ENCODE data around the gene ENTREP3.
"Not testable (repeated sequence)": the region's sequence is repeated elsewhere in the genome, so short reads cannot be mapped to it uniquely, and the experiment has no call there.

Gene ENTREP3

DNA sequence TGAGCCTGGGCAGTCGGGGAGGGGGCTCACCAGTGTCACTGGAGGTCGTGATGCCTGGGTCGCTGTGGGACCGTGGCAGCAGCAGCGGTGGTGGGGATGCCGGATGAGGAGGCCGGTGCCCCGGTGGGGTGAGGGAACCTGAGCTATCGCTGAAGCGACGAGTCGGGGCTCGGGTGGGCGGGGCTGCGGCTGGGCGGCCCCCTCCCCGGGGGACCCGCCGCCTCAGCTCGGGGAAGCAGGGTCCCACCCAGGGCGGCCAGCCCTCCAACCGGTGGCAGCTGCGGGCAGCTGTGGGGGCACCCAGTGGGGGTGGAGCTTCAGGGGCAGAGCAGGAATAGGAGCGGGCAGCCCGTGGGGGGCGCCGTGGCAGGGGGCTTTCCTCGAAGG lies 5.0 kb downstream of the ENTREP3 start:
- DNase-seq = no peak

DNA sequence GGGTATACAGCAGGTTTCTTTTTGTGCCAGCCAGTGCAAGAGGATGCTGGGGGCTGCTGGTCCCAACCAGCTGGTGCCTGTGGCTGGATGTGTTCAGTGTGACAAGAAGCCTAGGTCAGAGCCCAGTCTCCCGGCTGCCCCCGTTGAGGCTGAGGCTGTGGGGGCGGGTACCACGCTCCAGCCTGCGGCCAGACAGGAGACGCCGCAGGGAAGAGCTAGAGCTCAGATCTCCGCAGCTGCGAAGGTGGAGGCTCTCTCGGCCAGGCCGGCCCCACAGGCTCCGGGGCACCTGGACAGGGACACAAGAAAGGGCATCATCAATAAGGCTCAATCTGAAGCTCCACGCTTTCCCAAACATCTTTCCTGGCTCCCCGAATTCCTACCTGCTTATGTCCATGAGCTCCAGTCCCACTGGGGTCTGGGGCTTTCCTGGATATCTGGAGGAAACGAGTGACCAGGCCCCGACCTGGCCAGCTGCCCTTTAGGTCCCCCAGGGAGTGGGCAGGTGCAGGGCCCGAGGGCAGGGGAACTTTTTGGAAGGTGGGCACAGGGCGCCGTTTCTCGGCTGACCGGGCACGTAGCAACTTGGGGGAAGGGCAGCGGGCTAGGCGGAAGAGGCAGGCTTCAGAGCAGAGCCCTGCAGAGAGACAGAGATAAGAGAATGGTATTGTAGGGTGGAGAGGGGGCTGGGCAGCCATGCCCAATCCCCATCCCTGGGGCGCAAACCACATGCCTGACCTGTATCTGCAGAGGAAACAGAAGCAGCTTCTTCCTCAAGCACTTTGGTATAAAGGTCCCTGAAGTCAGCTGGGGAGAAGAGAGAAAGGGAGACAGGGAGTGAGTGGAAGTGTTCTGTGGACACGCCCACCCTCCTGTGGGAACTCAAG lies 7.4 kb downstream of the ENTREP3 start:
- DNase-seq = no peak

DNA sequence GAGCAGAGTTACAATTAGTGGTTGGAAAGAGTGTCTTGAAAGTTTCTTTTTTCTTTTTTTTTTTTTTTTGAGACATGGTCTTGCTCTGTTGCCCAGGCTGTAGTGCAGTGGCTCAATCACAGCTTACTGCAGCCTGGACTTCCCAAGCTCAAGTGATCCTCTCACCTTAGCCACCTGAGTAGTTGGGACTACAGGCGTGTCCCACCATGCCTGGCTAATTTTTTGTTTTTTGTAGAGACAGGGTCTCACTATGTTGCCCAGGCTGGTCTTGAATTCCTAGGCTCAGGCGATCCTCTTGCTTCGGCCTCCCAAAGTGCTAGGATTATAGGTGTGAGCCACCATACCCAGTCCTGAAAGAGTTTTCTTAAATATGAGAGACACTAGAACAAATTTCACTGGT lies 8.5 kb downstream of the ENTREP3 start:
- not testable (repeated sequence) for DNase-seq

DNA sequence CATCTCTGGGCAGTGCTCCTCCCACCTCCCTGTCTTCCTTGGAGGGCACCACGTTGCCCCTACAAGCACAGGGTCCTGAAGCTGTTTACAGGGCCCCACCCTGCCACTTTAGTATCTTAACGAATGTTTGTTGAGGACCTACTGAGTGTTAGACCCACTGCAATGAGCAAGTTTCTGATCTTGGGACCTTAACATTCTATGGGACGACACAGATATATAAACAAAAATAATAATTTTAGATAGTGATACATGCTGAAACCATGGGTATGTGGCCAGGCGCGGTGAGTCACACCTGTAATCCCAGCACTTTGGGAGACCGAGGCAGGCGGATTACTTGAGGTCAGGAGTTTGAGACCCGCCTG lies 10.1 kb downstream of the ENTREP3 start:
- DNase-seq = no peak

DNA sequence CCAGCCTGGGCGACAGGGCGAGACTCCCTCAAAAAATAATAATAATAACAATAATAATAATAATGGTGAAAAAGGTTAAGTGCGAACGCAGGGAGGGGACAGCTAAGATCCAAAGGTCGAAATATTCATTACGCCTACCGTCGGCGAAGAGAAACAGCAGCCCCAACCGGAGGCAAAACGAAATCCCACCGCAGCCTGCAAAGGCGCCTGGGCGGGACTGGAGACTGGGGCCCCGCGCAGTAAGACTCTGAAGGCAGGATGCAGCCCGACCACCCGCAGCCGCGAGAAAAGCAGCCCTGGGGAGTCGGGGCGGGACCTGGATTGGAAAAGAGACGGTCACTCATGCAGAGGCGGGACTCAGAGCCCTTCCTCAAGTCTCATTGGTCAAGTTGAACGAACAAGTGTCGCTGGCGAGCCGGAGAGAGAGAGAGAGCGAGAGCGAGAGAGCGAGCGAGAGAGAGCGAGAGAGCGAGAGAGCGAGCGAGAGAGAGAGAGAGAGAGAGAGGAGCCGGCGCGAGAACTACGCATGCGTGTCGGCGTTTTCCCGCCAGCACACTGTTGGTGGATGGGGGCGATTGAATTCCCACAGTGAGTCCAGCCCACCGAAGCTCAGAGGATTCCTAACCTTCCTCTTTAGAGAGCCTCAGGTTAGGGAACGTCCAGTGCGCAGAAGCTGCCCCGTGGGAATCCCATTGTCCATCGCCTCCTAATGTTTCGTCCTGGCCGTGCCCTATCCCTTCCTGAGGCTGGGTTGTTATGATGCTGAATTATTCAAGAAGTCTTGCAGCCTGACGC lies 10.7 kb downstream of the ENTREP3 start:
- DNase-seq = peak; percentile 97

DNA sequence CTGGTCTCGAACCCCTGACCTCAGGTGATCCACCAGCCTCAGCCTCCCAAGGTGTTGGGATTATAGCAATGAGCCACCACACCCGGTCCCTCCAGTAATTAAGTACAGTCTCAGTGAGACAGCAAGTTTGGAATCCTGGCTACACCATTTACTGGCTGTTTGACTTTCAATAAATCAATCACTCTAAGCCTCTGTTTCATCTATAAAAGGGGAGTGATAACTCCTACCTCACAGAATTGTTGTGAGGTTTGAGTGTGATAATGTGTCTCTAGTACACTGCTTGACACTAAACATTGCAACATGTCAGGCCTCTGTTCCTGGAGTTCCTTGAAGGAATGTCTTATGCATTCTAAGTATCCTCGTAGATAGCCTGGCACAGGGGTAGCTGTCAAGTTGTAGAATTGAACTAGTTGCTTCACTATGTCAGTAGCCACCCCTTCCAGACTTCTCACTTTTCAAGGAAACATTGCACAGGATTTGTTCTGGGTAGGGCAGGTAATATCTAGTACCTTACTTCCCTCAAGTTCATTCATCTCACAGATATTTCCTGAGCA lies 12.4 kb downstream of the ENTREP3 start:
- DNase-seq = no peak

DNA sequence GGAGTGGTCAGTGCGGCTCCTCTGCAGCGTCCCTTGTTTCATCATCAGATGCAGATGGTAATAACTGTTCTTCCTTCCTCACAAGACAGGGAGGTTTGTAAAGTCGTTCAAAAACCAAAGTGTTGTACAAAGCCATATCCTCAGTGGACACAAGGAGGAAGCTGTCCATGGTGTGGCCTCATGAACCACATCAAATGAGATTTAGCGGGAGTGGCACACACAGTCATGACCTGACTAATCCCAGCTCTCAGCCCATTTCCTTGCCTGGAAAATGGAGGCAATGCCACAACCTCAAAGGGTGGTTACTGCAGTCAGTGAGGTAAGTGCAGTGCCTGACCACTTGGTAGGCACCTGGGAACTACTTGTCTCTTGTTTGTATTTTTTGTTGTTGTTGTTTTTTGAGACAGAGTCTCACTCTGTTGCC lies 13.4 kb downstream of the ENTREP3 start:
- no peak for DNase-seq

DNA sequence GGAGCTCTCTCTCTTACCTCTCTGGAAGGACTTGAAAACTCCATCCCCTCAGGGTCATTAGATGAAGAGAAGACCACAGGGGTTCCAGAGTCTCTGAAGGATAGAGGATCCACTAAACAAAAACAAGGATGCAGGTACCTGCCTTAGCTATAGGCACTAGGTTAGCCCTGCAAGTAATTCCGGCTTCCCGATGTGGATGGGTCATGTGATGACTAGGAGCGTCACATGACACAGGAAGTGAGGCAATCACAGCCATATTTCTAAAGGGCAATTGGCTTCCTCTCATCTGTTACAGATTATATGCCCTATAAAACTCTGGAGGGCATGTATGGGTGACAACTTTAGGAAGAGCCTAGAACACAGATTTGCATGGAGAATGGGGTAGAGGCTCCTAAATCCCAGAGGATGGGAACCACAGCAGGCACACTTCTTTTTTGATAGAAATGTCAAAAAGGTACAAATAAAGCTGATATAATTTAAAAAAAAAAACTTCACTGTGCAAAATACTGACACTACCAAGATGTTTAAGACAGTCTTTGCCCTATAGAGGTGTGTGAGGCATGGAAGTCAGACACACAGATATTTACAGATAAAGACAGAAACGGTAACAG lies 14.1 kb downstream of the ENTREP3 start:
- peak; percentile 77 for DNase-seq

DNA sequence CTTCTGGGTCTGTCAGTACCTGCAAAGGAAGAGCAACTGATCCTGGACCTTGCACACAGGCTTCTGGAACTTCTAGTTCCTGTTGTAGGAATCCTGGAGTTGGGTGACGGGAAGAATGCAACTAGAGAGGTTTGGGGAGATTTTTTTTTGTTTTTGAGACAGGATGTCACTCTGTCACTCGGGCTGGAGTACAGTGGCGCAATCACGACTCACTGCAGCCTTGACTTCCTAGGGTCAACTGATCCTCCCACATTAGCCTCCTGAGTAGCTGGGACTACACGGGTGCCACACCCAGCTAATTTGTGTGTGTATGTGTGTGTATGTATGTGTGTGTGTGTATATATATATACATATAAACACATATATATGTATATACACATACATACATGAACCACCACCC lies 18.8 kb downstream of the ENTREP3 start:
- DNase-seq = no peak

DNA sequence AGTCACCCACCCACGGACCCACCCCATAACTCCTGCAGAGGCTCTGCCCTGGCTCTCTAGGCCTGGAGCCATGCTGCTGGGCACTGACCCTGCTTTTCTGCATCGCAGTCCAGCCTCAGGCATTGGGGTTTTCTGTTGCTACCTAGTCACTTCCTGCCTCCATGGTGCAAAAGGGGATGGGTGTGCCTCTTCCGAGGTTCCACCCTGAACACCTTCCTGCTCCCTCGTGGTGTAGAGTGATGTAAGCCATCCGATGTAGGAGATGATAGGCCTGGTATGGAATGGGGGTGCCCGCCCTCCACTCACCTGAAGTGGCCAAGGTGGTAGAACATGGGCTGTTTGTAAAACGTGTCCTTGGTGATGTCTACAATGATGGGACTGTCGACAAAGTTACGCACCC lies 19.9 kb downstream of the ENTREP3 start:
- DNase-seq = not testable (repeated sequence)

DNA sequence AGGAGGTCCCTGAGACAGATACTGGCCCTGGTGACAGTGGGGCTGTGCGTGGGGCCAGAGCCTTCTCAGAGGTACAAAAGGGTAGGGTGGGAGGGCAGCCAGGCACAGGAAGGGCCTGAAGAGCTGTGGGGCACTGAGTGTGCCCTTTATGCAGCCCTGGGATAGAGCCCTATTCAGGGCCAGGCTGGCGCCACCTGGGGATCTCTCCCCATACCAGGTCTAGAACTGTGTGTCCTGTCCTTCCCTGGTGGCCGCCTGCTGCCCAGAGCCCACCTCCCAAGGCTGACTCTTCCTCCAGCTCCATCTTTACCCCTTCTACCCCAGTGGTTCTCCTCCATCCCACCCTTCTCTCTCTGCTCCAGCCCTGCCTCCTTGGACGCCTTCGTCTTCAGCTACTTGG lies 21.8 kb downstream of the ENTREP3 start:
- DNase-seq = not testable (repeated sequence)

DNA sequence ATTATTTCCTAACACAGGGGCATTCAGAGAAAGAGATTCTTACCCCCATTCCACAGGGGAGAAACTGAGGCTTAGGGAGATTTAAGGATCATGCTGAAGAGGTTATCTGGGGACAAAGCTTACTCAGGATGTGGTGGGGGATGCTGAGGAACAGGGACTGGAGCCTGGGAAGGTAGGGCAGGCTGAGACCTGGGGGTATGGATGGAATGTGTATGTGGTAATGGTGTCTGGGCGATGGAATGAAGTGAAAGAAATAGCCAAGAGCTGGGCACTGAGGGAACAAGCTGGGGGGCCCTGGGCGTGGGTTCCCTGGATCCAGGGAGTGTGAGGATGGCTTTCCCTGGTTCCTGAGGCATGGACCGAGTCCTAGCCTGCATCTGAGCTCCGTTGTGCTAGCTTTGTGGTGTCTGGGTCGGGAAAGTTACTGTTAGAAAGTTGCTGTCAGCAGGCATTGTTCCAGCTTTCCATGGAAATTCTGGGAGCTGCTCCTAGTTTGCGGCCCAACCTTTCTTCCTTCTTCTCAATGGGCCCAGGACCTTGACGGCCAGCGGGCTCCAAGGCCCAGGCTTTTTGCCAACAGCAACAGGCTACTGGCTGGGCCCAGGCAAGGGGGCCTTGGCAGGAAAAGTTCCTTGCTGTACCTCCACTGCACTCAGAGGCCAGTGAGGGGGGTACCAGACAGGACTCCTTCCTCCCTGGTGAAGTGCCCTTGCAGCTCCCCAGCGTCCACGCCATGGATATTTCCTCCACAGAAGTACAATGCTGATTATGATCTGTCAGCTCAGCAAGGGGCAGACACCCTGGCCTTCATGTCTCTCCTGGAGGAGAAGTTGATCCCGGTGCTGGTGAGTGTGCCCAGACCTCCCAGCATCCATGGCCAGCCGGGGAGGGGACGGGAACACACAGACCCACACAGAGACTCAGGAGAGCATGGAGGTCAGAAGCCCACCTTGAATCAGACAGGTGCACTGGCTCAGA lies 23.0 kb downstream of the ENTREP3 start:
- DNase-seq = not testable (repeated sequence)

DNA sequence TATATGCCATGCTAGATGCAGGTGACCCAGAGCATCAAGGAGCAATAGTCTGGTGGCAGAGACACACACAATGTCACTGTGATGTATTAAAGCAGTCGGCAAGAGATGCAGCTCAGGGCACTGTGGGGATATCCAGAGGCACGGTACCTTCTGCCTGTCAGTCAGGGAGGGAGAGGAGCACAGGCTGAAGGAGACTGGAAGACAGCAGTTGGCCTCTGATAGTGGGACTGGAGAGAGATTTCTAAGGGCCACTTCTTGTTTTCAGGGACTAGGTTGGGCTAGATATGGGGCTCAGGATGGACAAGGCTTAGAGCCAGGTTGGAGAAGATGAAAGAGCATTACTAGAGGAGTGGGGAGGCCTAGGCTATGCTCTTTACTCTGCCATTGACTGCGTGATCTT lies 24.0 kb downstream of the ENTREP3 start:
- DNase-seq = not testable (repeated sequence)

DNA sequence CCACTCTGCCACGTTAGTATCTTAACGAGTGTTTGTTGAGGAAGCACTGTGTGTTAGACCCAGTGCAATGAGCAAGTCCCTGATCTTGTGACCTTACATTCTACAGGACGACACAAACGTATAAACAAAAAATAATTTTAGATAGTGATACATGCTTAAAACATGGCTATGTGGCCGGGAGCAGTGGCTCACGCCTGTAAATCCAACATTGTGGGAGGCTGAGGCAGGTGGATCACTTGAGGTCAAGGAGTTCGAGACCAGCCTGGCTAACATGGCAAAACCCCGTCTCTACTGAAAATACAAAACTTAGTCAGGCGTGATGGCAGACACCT lies 27.2 kb downstream of the ENTREP3 start:
- DNase-seq = no peak

DNA sequence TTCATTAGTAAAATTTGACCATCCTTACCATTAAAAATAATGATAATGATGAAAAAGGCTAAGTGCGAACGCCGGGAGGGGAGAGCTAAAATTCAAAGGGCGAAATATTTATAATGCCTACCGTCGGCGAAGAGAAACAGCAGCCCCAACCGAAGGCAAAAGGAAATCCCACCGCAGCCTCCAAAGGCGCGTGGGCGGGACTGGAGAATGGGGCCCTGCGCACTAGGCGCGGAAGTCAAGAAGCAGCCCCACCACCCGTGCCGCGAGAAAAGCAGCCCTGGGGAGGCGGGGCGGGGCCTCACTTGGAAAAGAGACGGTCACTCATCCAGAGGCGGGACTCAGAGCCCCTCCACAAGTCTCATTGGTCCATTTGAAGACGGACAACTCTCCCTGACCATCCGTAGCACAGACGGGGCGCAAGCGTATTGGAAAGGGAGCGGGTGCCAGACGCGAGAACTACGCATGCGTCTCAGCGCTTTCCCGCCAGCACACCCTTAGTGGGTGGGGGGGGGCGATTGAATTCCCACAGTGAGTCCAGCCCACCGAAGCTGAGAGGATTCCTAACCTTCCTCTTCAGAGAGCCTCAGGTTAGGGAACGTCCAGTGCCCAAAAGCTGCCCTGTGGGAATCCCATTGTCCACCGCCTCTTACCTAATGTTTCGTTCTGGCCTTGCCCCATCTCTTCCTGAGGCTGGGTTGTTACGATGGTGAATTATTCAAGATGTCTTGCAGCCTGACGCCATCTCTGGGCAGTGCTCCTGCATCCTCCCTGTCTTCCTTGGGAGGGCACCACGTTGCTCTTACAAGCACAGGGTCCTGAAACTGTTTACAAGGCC lies 27.8 kb downstream of the ENTREP3 start:
- peak; percentile 98 for DNase-seq

DNA sequence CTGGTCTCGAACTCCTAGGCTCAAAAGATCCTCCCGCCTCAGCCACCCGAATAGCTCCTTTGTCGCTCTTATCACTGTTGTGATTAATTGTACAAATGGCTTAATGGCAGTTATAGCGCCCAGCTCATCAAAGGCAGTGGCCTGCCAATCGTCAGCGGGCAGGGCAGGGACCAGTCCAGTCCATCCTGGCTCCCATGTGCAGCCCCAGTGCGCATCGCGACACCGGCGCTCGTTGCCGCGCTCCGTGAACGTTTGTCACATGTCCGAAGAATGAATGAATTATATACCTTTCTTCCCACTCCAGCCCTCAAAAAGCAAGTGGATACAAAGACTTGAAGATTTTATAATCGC lies 28.4 kb downstream of the ENTREP3 start:
- no peak for DNase-seq

DNA sequence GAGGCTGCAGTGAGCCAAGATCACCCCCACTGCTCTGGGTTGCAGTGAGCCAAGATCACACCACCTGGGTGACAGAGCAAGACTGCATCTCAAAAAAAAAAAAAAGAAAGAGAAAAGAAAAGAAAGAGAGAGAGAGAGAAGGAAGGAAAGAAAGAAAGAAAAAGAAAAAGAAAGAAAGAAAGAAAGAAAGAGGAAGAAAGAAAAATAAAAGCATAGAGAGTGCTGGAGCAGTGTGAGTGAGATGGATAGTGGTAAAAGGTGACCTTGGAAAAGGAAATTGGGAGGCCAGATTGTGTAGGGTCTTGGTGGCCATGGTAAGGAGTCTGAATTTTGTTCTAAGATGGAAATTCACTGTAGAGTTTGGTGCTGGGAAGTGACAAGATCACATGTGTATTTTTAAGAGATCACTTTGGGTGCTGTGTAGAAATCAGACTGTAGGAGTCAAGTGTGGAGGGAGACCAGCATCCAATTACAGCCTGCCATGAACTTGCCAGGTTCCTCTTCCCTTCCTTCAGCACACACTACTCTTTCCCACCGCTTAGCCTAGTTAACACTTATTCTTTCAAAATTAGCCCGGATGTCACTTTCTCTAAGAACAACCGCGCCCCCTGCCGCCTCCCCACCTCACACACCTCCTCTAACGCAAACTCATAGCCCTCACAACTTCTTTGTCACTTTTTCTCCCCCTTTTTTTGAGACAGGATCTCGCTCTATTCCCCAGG lies 28.9 kb downstream of the ENTREP3 start:
- DNase-seq = peak; percentile 84

DNA sequence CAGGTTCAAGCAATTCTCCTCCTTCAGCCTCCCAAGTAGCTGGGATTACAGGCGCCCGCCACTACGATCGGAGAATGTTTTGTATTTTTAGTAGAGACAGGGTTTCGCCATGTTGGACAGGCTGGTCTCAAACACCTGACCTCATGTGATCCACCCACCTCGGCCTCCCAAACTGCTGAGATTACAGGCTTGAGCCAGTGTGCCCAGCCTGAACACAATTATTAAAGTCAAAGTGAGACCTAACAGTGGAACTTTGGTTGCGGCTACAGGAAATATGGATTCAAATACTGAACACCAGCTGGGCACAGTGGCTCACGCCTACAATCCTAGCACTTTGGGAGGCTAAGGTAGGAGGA lies 29.9 kb downstream of the ENTREP3 start:
- DNase-seq = not testable (repeated sequence)

DNA sequence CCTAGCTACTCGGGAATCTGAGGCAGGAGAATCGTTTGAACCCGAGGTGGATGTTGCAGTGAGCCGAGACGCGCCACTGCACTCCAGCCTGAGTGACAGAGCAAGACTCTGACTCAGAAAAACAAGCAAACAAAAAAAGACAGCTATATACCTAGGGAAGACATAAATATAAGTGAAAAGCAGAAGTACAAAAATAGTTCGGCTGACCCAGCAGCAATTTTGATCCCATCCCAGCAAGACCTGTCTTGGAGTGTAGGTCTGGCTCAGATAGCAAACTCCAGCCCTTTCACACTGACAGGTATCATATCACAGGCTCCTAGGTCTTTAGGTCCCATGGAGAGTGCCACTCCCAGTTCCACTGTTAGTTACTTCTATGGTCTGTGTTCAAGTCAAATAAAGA lies 32.2 kb downstream of the ENTREP3 start:
- DNase-seq = no peak

DNA sequence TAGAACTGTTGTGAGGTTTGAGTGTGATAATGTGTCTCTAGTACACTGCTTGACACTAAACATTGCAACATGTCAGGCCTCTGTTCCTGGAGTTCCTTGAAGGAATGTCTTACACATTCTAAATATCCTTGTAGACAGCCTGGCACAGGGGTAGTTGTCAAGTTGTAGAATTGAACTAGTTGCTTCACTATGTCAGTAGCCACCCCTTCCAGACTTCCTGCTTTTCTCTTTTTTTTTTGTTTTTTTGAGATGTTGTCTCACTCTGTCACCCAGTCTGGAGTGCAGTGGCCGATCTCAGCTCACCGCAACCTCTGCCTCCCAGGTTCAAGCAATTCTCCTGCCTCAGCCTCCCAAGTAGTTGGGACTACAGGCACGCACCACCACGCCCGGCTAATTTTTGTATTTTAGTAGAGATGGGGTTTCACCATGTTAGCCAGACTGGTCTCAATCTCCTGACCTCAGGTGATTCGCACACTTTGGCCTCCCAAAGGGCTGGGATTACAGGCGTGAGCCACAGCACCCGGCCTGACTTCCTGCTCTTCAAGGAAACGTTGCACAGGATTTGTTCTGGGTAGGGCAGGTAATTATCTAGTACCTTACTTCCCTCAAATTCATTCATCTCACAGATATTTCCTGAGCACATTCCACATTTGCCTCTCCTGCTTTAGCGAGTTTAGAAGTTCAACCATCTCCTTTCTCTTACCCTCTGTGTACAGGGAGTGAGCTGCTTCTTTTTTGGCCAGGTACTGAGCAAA lies 34.9 kb downstream of the ENTREP3 start:
- DNase-seq = not testable (repeated sequence)

All from kidney glomerular epithelial cell (primary cell).